ENCODE data around the gene DHRS2.
"Not testable (repeated sequence)": the region's sequence is repeated elsewhere in the genome, so short reads cannot be mapped to it uniquely, and the experiment has no call there.

The DHRS2 gene

GRCh38 chr14:23636317-23637211 lies at the start of gene DHRS2:
Gene DHRS2, plus strand, starts transcription at chr14:23636364. Its CDS starts 2,501 bp downstream, at chr14:23638865.
- H3K4me3 ChIP-seq (ENCODE audit: low read length) = no peak within 1 kb of the TSS
- no peak for DNase-seq (ENCODE audit: low read depth)

GRCh38 chr14:23588884-23589598 lies 47.1 kb upstream of the DHRS2 start:
- no peak overlapping the region for H3K4me3 ChIP-seq (ENCODE audit: low read length)
- TF ChIP-seq CTCF (conservative IDR thresholded peaks at IDR 0.05; ENCODE audit: low read depth, low read length) = peak; percentile 87
- peak; percentile 57 for DNase-seq (ENCODE audit: low read depth)

More at GRCh38 chr14:23636317-23637211, at the start of gene DHRS2:
- TF ChIP-seq CTCF (conservative IDR thresholded peaks at IDR 0.05; ENCODE audit: low read depth, low read length) = no peak

GRCh38 chr14:23589606-23590005 lies 46.6 kb upstream of the DHRS2 start:
- TF ChIP-seq CTCF (conservative IDR thresholded peaks at IDR 0.05; ENCODE audit: low read depth, low read length) = no peak
- DNase-seq (ENCODE audit: low read depth) = no peak
- no peak overlapping the region for H3K4me3 ChIP-seq (ENCODE audit: low read length)

GRCh38 chr14:23590198-23590597 lies 46.0 kb upstream of the DHRS2 start:
- DNase-seq (ENCODE audit: low read depth) = no peak
- TF ChIP-seq CTCF (conservative IDR thresholded peaks at IDR 0.05; ENCODE audit: low read depth, low read length) = no peak
- H3K4me3 ChIP-seq (ENCODE audit: low read length) = no peak overlapping the region

- not testable (repeated sequence) for DNase-seq (ENCODE audit: low read depth); H3K4me3 ChIP-seq (ENCODE audit: low read length)
Measured at GRCh38 chr14:23594191-23594590, 42.0 kb upstream of the DHRS2 start.

GRCh38 chr14:23600322-23600707 lies 35.8 kb upstream of the DHRS2 start:
- TF ChIP-seq CTCF (conservative IDR thresholded peaks at IDR 0.05; ENCODE audit: low read depth, low read length) = no peak
- H3K4me3 ChIP-seq (ENCODE audit: low read length) = no peak overlapping the region
- DNase-seq (ENCODE audit: low read depth) = no peak

- H3K4me3 ChIP-seq (ENCODE audit: low read length) = no peak overlapping the region
- no peak for DNase-seq (ENCODE audit: low read depth)
- no peak for TF ChIP-seq CTCF (conservative IDR thresholded peaks at IDR 0.05; ENCODE audit: low read depth, low read length)
Measured at GRCh38 chr14:23600806-23601205, 35.4 kb upstream of the DHRS2 start.

All from retinal pigment epithelial cell (primary cell).